C4-2B (cell line): ENCODE measurements around the gene CPEB4.

Experiments
- CTCF ChIP-seq: fragments of 450-650 bp; conservative IDR thresholded peaks from 2 replicates; pipeline ENCODE4 v1.5.1; 2017; ENCODE audit warnings: mild to moderate bottlenecking
- ZFX ChIP-seq: fragments of 450-650 bp; IDR thresholded peaks from 2 replicates; pipeline ENCODE4 v1.6.1; 2017

- TF ChIP-seq CTCF (no peak), ZFX (no peak)
Measured at GRCh38 chr5:173839117-173839713, 48.9 kb upstream of the CPEB4 start.
